Motor neuron (in vitro differentiated cells): ENCODE results near the gene CLCN7. TPM values are rescaled to one million over a fixed set of nuclear protein-coding genes. Genes with fewer than 3 reads are reported as not detected.

Experiments
- ATAC-seq, 8 experiments: fragments of 200-7000 bp; cut with Tn5 transposase; replicated peaks in 6 of 8; 2 replicates each; pipeline ENCODE4 v1.8.0; 2021; ENCODE audit warnings: mild to moderate bottlenecking in 8 of 8, moderate library complexity in 8 of 8
- H3K27ac ChIP-seq, 2 donors: fragments of 250-450 bp; sonication (Bioruptor Pico); 2 replicates each; pipeline ENCODE4 v1.9.0; 2021; ENCODE audit warnings: antibody characterized with exemption in 2 of 2, mild to moderate bottlenecking in 2 of 2, moderate library complexity in 1 of 2
- H3K4me1 ChIP-seq, 2 donors: fragments of 250-450 bp; sonication (Bioruptor Pico); replicated peaks in 1 of 2; 2 replicates each; pipeline ENCODE4 v1.6.1; 2021; ENCODE audit warnings: antibody characterized with exemption in 2 of 2, mild to moderate bottlenecking in 2 of 2, moderate library complexity in 1 of 2
- H3K4me3 ChIP-seq, 5 donors: fragments of 250-450 bp; sonication (Bioruptor Pico); 2 replicates each; pipeline ENCODE4 v1.9.0; 2021; ENCODE audit warnings: antibody characterized with exemption in 5 of 5, mild to moderate bottlenecking in 5 of 5, moderate library complexity in 4 of 5
- WGBS, 10 experiments: fragments of 450-650 bp; shearing (Covaris generic); methylation state at CpG; one replicate each; pipeline ENCODE4 v1.0.0; 2022; 5-methylcytosine and 5-hydroxymethylcytosine counted together
- in situ Hi-C, 9 experiments: fragments of 400-800 bp; cut with MboI; loops; one replicate each; pipeline ENCODE4 v1.15.0; 2021; ENCODE audit warnings: low sequenced_read_pairs in 9 of 9, low pct_unique_long_range_greater_than_20kb in 2 of 9; ENCODE audit not compliant: unreplicated experiment in 9 of 9
- total RNA-seq, 8 experiments: library from RNA; unstranded; fragments of 300-600 nt; gene quantifications; 2 replicates each; pipeline versions ENCODE4 v1.2.3 to v1.2.4, GENCODE V29; 2022

CLCN7 gene
- total RNA-seq, 8 experiments from 2014 or later = 10.0 to 58.5 (median 27.4) TPM

DNA sequence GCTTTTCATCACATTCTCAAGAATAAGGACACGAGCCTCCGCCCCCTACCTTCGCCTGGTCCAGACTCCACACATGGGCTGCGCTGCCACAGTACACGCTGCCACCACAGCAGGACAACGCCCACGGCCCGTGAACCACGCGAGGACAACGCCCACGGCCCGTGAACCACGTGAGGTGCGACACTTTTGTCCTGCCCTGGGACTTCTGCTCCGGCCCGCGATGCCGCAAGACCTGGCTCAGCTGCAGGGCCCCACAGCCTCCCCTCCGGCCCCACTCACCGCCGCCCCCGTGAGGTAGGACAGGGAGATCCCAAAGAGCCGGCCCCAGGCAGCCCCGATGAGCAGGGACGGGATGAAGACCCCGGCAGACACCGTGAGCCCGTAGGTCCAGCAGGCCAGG, 24.6 kb downstream of the CLCN7 start:
- in situ Hi-C loops = no loop called here
- H3K4me1 ChIP-seq = no peaks in the 10 kb centered on the region
- no peak overlapping the region for H3K4me3 ChIP-seq
- WGBS, 10 experiments = 93% methylated on average over 3 to 16 of the region's 29 CpGs; no CpG with 5 or more reads in 8 of the 10 experiments
- no peak for ATAC-seq
- H3K27ac ChIP-seq = no peak overlapping the region

DNA sequence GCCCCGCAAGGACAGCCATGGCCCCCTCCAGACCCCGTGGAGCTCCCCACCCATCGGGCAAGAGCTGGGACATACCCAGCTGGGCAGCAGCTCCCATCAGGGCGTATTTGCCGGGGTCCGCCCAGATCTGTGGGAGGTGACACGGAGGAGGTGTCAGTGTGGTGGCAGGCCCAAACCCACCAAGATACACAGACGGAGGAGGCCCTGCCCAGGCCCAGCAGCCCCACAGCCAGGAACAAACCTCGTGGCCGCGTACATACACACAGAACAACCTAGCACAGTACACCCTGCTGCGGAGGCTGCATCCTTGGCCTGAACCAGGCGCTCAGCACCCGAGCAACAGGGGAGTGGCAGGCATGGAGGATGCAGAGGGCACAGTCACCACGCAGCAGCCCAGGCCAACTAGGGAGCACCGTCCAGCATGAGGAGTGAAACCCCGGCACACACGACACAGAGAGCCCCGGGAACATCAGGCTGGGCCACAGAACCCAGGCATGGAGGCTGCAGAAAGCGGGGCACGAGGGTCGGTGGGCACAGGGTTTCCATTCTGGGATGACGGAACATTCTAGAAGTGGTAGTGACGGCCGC, 25.5 kb downstream of the CLCN7 start:
- 80 to 100% (median 99%) methylated on average over 1 to 7 of the region's 25 CpGs; no CpG with 5 or more reads in 4 of the 10 experiments for WGBS, 10 experiments
- H3K27ac ChIP-seq = no peak overlapping the region
- no peaks in the 10 kb centered on the region for H3K4me1 ChIP-seq
- H3K4me3 ChIP-seq = no peak overlapping the region
- no peak for ATAC-seq
- in situ Hi-C loops = no loop called here

GRCh38 chr16:1448536-1449116, 26.2 kb downstream of the CLCN7 start:
- in situ Hi-C loops = no loop called here
- Histone ChIP-seq H3K4me3 (no peak overlapping the region), H3K4me1 (no peaks in the 10 kb centered on the region), H3K27ac (no peak overlapping the region)
- 96 to 100% (median 100%) methylated on average over 1 to 5 of the region's 30 CpGs; no CpG with 5 or more reads in 6 of the 10 experiments for WGBS, 10 experiments
- ATAC-seq = peak in 2 of 8 experiments; percentile 22 to 30

GRCh38 chr16:1447965-1448364, 26.9 kb downstream of the CLCN7 start:
- Histone ChIP-seq H3K27ac (no peak overlapping the region), H3K4me3 (no peak overlapping the region), H3K4me1 (no peaks in the 10 kb centered on the region)
- in situ Hi-C loops = no loop called here
- no CpG with 5 or more reads among the region's 11 CpGs for WGBS, 10 experiments
- ATAC-seq = no peak

- no peaks in the 10 kb centered on the region for H3K4me1 ChIP-seq
- no peak overlapping the region for H3K27ac ChIP-seq
- ATAC-seq = no peak
- no peak overlapping the region for H3K4me3 ChIP-seq
- in situ Hi-C loops = no loop called here
- WGBS, 10 experiments = 40 to 100% (median 100%) methylated on average over 1 to 7 of the region's 41 CpGs; no CpG with 5 or more reads in 5 of the 10 experiments
These were observed 28.3 kb downstream of the CLCN7 start for GRCh38 chr16:1446296-1447080.

DNA sequence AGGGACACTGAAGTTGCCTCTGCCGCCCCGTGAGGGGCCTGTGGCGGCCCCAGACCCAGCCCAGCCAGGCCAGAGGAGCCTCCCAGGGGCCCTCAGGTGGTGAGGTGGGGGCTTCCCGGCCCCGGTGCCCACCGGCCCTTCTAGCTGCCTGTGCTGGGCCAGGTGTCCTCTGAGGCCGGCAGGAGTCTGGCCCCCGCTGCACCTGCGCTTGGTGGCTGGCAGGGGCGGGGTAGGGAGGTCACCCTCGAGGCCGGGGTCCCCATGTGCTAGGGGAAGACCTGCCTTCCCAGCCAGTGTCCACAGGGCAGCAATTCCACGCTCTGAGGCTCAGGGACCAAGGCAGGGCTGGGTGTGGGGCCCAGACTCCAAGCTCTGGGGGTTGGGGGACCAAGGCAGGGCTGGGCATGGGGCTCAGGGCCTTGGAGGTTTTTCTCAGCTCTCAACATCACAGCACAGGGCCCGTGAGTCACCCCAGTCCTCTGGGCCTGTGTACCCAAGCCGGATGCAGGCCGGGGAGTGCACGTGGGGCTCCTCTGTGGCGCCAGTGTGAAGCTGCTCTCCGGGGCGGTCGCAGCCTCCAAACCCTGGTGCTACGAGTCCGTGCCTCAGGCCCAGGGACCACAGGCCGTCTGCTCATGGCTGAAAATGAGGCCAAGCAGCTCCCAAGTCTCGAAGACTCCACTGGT, 29.2 kb downstream of the CLCN7 start:
- Histone ChIP-seq H3K4me3 (no peak overlapping the region), H3K4me1 (no peaks in the 10 kb centered on the region), H3K27ac (no peak overlapping the region)
- in situ Hi-C loops = no loop called here
- no peak for ATAC-seq
- WGBS, 10 experiments = 60 to 100% (median 100%) methylated on average over 1 to 2 of the region's 25 CpGs; no CpG with 5 or more reads in 7 of the 10 experiments

- no peaks in the 10 kb centered on the region for H3K4me1 ChIP-seq
- no peak for ATAC-seq
- WGBS, 10 experiments = 93 to 100% methylated on average over 1 to 5 of the region's 48 CpGs; no CpG with 5 or more reads in 8 of the 10 experiments
- H3K27ac ChIP-seq = no peak overlapping the region
- in situ Hi-C loops = no loop called here
- no peak overlapping the region for H3K4me3 ChIP-seq
These were observed 29.9 kb downstream of the CLCN7 start for GRCh38 chr16:1444730-1445517.

- in situ Hi-C loops = no loop called here
- peak in 4 of 8 experiments; percentile 11 to 15 (median 12) for ATAC-seq
These were observed 30.7 kb downstream of the CLCN7 start, which contains the start of gene CCDC154 for GRCh38 chr16:1443980-1444729. Gene CCDC154 (minus strand): TSS chr16:1444556. CDS start chr16:1444322, 234 bp downstream.

DNA sequence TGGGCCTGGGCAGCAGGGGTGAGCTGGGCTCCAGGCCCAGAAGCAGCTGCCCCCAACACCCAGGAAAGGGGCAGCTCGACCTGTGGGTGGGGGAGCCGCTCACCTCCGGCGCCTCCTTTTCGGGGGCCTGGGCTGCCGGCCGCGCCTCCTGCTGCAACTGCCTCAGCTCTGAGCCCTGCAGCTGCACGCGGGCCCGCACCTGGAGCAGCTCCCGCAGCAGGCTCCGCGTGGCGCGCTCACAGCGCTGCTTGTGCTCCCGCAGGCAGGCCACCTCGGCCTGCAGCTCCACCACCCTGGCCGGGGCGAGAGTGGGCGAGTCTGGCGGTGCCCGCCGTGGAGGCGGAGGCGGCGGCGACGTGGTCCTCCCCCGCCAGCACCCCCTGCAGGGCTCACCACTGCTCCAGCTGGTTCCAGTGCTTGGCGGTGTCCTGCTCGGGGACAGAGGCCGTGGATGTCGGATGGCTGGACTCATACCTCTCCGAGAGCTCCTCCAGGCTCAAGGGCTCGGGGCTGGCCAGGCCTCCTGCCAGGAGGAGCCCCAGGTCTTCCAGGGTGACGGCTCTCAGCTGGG, 31.3 kb downstream of the CLCN7 start:
- peak in 4 of 8 experiments; percentile 3 to 22 (median 8) for ATAC-seq
- in situ Hi-C loops = no loop called here
- 71 to 97% (median 80%) methylated on average over 2 to 9 of the region's 38 CpGs; no CpG with 5 or more reads in 7 of the 10 experiments for WGBS, 10 experiments
- Histone ChIP-seq H3K4me3 (no peak overlapping the region), H3K27ac (no peak overlapping the region), H3K4me1 (no peaks in the 10 kb centered on the region)

More at GRCh38 chr16:1443980-1444729, 30.7 kb downstream of the CLCN7 start, which contains the start of gene CCDC154:
- whole genome bisulfite sequencing, 10 experiments = 0 to 100% (median 90%) methylated on average over 1 to 3 of the region's 27 CpGs; no CpG with 5 or more reads in 6 of the 10 experiments
- Histone ChIP-seq H3K27ac (no peak within 1 kb of the TSS), H3K4me1 (no peaks in the 10 kb centered on the region), H3K4me3 (no peak within 1 kb of the TSS)

GRCh38 chr16:1442697-1443096, 32.1 kb downstream of the CLCN7 start:
- Histone ChIP-seq H3K4me1 (no peaks in the 10 kb centered on the region), H3K27ac (no peak overlapping the region), H3K4me3 (no peak overlapping the region)
- 64% methylated on average over 9 of the region's 24 CpGs; no CpG with 5 or more reads in 9 of the 10 experiments for WGBS, 10 experiments
- in situ Hi-C loops = no loop called here
- ATAC-seq = no peak

GRCh38 chr16:1441391-1441829, 33.4 kb downstream of the CLCN7 start:
- in situ Hi-C loops = no loop called here
- Histone ChIP-seq H3K4me3 (no peak overlapping the region), H3K27ac (no peak overlapping the region), H3K4me1 (no peaks in the 10 kb centered on the region)
- 33 to 100% (median 100%) methylated on average over 1 to 2 of the region's 22 CpGs; no CpG with 5 or more reads in 7 of the 10 experiments for WGBS, 10 experiments
- ATAC-seq = no peak
